Choroid plexus epithelial cell (primary cell): ENCODE data around the gene FMO4.

Experiments used
- DNase-seq: peaks from one replicate; pipeline ENCODE4 v3.0.0-alpha.2; 2010; ENCODE audit warnings: low read depth
- H3K4me3 ChIP-seq: 2 replicates; pipeline ENCODE4 v1.5.1; 2011; ENCODE audit warnings: low read depth, mild to moderate bottlenecking, control low read depth, low read length, moderate library complexity
- CTCF ChIP-seq: conservative IDR thresholded peaks from 2 replicates; pipeline ENCODE4 v1.5.1; 2011; ENCODE audit warnings: low read depth, mild to moderate bottlenecking, control low read depth, inconsistent platforms, low read length, moderate library complexity

Gene FMO4

GRCh38 chr1:171313835-171314320 is at the start of gene FMO4:
FMO4 (plus strand) TSS chr1:171314183; CDS start chr1:171319826, 5,643 bp downstream.
- H3K4me3 ChIP-seq: peak within 1 kb of the TSS; percentile 31
- peak; percentile 85 for TF ChIP-seq CTCF
- peak; percentile 100 for DNase-seq

GRCh38 chr1:171265686-171266085 is 48.3 kb upstream of the FMO4 start:
- DNase-seq: no peak
- no peak for TF ChIP-seq CTCF
- no peak overlapping the region for H3K4me3 ChIP-seq

- H3K4me3 ChIP-seq: no peak overlapping the region
- DNase-seq: no peak
- no peak for TF ChIP-seq CTCF
Observed at GRCh38 chr1:171266930-171267329, 47.1 kb upstream of the FMO4 start.

GRCh38 chr1:171267391-171267790 is 46.6 kb upstream of the FMO4 start:
- no peak overlapping the region for H3K4me3 ChIP-seq
- TF ChIP-seq CTCF: no peak
- DNase-seq: peak; percentile 33

- DNase-seq: no peak
- H3K4me3 ChIP-seq: no peak overlapping the region
- TF ChIP-seq CTCF: no peak
Observed at GRCh38 chr1:171270806-171271205, 43.2 kb upstream of the FMO4 start.

GRCh38 chr1:171277534-171277933 is 36.4 kb upstream of the FMO4 start:
- H3K4me3 ChIP-seq: no peak overlapping the region
- DNase-seq: no peak
- no peak for TF ChIP-seq CTCF

- no peak overlapping the region for H3K4me3 ChIP-seq
- no peak for DNase-seq
Observed at GRCh38 chr1:171279234-171279633, 34.7 kb upstream of the FMO4 start.

More at GRCh38 chr1:171279234-171279633, 34.7 kb upstream of the FMO4 start:
- no peak for TF ChIP-seq CTCF
